HG03097 (cell line): ENCODE measurements around the gene MSH2.

ENCODE experiments used
- ATAC-seq: cut with Tn5 transposase; IDR thresholded peaks from one replicate; pipeline ENCODE4 v1.9.1; 2021; ENCODE audit not compliant: unreplicated experiment, low FRiP score

Gene MSH2

DNA sequence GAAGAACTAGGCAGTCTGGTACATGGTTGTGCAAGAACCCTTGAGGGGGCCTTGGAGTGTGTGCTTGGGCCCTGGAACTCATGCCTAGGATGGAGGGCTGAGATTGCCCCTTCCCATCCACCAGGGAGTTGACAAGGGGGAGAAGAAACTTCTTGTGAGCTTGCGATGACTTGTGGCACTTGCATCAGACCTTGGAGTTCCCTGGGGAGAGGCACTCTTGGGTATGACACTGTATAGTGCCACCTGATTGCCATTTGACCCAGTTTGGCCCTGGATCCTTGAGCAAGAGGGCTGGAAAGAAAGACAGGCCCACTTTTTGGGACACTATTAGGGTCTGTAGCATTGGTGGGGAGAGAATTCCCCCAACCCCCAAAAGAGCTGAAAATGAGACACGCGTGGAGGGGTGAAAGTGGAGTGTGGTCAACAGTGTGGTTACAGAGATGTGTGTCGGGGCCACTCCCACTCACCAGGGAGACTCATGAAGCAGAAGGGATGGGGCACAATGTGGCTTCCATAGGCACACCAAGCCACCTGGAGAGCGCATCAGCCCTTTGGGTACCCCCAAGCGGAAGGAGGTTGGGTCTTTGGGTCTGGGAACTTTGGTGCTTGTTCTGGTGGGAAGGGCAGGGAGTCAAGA is 101.3 kb downstream of the MSH2 start:
- ATAC-seq: no peak

DNA sequence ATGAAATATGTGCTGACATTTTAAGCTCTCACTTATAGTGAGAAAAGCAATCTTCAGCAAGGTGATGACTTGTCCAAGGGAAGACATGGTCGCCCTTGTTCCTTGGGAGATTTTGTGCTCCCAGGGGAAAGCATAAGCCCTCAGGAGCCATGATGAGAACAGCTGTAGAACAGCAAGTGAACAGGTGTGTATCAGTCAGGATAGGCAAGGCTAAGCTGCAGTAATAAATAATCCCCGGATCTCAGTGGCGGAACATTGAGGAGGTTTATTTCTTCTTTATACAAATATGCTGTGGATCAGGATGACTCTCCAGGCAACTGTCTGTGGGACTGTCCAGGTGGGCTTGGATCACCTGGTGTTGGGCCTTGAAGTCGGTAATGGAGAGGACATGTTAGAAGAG is 103.1 kb downstream of the MSH2 start:
- no peak for ATAC-seq

- no peak for ATAC-seq
Observed at GRCh38 chr2:47506436-47506835, 103.5 kb downstream of the MSH2 start.

DNA sequence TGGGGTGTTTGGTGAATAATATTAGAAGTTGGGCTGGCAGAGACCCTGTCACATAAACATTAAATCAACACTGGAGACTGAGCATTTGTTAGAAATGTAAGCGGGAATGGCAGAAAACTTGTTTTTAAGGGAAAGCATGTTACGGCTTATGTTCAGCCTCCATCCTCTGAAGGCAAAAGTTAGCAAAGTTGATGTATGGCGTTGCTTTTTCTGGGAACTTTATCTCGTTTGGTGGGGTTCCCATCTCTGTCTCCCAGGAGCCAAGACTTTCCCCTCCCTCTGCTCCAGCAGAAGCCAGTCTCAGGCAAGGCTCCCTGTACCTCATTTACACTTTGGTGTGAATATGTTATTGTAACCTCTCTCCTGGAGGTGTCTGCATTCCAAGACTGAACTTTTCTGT is 105.1 kb downstream of the MSH2 start:
- no peak for ATAC-seq

GRCh38 chr2:47508641-47509040 is 105.7 kb downstream of the MSH2 start:
- no peak for ATAC-seq

- ATAC-seq: no peak
Observed at GRCh38 chr2:47509250-47509649, 106.3 kb downstream of the MSH2 start.

- no peak for ATAC-seq
Observed at GRCh38 chr2:47509821-47510385, 106.9 kb downstream of the MSH2 start.

DNA sequence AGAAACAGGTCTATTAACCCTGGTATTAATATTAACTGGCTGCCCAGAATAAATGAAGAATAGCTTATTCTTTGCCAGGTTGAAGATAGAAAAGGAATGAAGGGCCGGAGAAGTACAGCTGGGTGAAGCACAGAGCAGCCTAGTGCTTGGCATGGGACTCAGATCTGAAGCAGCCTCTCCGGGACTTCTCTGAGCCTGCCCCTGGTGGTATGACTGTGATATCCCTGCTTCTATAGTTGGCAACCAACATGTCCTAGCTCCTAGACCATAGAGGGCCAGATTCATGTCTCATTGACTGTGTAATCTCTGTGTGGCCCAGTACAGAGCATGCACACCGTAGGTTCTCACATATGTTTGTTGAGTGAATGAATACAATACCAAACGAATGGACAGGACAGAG is 107.8 kb downstream of the MSH2 start:
- no peak for ATAC-seq

DNA sequence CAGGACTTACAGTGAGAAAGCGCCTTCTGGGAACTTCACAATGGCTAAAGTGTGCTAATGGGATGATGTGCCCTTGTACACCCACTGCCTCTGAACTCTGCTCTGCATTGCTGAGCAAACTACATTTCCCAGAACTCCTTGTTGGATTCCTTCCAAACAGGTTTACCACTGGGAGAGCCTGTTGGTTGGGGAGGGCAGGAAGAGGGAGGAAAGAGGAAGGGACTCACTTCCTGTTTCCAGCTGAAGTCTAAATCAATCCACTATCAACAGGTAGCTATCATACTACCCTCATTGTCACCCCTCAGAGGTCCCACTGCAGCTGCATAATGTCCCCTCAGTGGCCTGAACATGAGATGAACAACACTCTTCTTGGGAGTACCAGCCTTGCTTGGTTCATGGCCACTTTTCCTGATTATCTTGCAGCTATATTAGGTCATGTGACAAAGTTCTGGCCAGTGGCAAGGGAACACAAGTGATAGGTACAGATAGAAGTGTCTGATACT is 109.7 kb downstream of the MSH2 start:
- ATAC-seq: no peak

- no peak for ATAC-seq
Observed at GRCh38 chr2:47513981-47514520, 111.1 kb downstream of the MSH2 start.

DNA sequence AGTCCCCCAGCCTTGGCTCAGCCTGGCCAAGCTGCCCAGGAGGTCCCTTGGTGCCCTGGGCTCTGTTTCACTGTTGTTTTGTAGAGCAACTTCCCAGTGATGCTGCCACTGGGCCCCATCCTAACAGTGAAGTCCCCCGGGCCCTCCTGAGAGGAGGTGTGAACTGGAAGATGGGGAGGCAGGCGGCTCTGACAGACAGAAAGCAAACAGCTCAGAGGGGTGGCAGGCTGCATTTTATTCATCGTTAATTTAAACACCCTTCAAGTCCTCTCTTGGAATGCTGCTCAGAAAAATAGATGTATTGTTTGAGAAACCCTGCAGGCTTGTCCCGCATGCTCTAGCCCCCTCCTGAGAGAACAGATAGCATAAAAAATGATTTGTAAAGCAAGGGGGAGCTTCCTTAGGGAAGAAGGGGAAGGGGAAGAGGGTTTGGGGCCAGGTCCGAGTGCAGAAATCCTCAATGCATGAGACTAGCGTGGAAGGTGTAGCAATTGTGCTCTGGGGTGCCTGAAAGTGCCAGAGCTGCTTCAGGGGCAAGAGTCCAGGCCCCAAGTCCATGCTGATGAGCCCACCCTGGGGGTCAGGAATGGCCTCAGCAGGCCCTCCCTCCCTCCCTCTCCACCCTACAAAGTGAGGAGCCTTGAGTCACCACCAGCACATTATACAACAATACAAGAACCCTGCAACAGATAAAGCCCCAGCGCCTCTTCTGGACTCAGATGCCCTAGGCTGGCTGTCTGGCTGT is 113.6 kb downstream of the MSH2 start:
- no peak for ATAC-seq

DNA sequence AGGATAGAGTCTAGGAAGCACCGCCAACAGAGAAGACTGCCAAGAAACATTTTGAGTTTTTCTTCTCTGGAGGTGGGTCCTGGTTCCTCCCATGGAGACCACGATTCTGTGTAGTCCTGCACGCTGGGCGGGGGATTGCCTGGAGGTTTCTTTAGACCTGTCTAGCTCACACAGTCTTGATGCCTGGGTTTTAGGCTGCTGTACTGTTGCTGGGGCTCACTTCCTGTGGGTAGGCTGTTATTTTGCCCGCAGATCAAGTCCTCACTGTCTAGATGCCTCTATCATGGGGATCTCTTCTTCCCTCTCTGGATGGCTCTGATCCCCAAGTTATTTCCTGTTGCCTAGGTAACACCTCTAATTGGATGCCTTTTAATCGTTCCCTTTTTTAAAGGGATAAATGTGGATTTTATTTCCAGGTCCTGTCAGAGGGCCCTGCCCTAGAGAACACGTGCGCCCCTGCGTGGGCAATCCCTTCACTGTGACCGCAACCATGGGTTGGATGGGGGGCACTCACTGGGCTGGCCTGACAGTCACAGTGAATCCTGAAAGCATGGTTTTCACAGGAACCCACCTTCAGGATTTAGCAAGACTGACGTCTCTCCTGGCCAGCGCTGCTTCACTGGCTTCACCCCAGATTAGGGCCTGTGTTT is 115.7 kb downstream of the MSH2 start:
- no peak for ATAC-seq

- no peak for ATAC-seq
Observed at GRCh38 chr2:47519147-47519537, 116.2 kb downstream of the MSH2 start.

DNA sequence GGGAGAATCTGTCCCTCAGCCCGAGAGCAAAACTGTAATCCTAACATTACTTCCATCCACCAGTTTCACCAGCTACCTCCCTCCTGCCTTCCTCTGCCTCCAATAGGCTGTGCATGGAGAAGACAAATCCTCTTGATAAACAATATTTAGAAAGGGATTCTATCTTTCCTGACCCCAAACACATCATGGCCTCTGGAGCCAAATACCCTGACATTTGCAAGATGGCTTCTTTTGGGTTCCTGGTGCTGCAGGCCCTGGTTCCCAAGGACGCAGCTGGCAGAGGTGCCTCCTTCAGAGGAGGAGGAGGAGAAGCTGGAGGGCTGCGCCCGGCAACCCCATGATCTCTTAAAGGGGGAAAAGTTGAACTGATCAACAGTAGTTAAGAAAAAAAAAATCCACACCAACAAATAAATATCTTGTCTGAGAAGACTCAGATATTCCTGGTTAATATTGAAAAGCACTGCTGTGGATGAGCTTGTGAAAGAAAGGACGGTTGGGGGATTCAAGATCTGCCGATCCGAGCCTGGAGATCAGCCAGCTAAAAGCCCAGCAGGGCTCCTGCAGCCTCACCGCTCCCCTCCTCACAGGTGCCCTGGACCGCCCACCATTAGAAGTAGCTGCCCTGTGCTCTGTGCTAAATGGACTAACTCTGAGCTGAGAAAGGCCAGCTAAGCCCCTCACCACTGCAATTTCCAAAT is 116.8 kb downstream of the MSH2 start:
- no peak for ATAC-seq

- no peak for ATAC-seq
Observed at GRCh38 chr2:47520302-47520630, 117.3 kb downstream of the MSH2 start.

GRCh38 chr2:47520825-47521665 is 118.1 kb downstream of the MSH2 start:
- ATAC-seq: peak; percentile 60

GRCh38 chr2:47521666-47522285 is 118.8 kb downstream of the MSH2 start:
- ATAC-seq: no peak

- no peak for ATAC-seq
Observed at GRCh38 chr2:47525167-47525566, 122.2 kb downstream of the MSH2 start.

GRCh38 chr2:47528455-47528854 is 125.5 kb downstream of the MSH2 start:
- ATAC-seq: no peak
